PC-9 (cell line): Measurements from ENCODE around the gene FAM83D. TPM values are rescaled to one million over a fixed set of nuclear protein-coding genes. Genes with fewer than 3 reads are reported as not detected.
A peak's percentile ranks its signal among the peaks of the same experiment; 100 is the strongest.
"Not testable (repeated sequence)": the region's sequence is repeated elsewhere in the genome, so short reads cannot be mapped to it uniquely, and the experiment has no call there.

Experiments used
- BruUV-seq: library from RNA; stranded (reverse); fragments of 400-500 nt; replicated peaks from 2 replicates; lab custom pipeline; 2021; lab: Mats Ljungman, UMichigan
- CTCF ChIA-PET: fragments of 300-600 bp; sonication (Branson Sonifier 250); formaldehyde crosslinking; loops from one replicate; lab custom pipeline; 2022; ENCODE audit warnings: antibody characterized with exemption; lab: Charles Lee
- POLR2A ChIA-PET: fragments of 300-600 bp; sonication (Branson Sonifier 250); formaldehyde crosslinking; loops from one replicate; lab custom pipeline; 2022; ENCODE audit warnings: antibody characterized with exemption; ENCODE audit not compliant: unreplicated experiment; lab: Charles Lee
- DNase-seq, 2 experiments: peaks; one replicate each; pipeline versions ENCODE4 v3.0.0 to v3.0.0-alpha.2; 2015 to 2022; ENCODE audit warnings: mixed read lengths in 1 of 2
- H2AFZ ChIP-seq: fragments of 200-600 bp; sonication (generic); 2 replicates; pipeline ENCODE4 v1.8.1; 2017; ENCODE audit warnings: antibody characterized with exemption
- H3F3A ChIP-seq: fragments of 200-600 bp; sonication (generic); 2 replicates; pipeline ENCODE4 v1.8.1; 2017; ENCODE audit warnings: antibody characterized with exemption, mild to moderate bottlenecking, low read depth; ENCODE audit not compliant: insufficient read depth
- H3K27ac ChIP-seq: fragments of 200-600 bp; sonication (generic); 2 replicates; pipeline ENCODE4 v1.6.1; 2016; ENCODE audit warnings: mixed run types
- H3K27me3 ChIP-seq: fragments of 200-600 bp; sonication (generic); 2 replicates; pipeline ENCODE4 v1.6.1; 2016; ENCODE audit warnings: low read depth, mixed run types; ENCODE audit not compliant: insufficient read depth
- H3K36me3 ChIP-seq: fragments of 200-600 bp; sonication (generic); 2 replicates; pipeline ENCODE4 v1.6.1; 2016; ENCODE audit warnings: low read depth, mixed run types
- H3K4me1 ChIP-seq: fragments of 200-600 bp; sonication (generic); replicated peaks from 2 replicates; pipeline ENCODE4 v1.6.1; 2016; ENCODE audit warnings: mixed run types; ENCODE audit not compliant: insufficient read depth
- H3K4me2 ChIP-seq: fragments of 200-600 bp; sonication (generic); 2 replicates; pipeline ENCODE4 v1.6.1; 2017; ENCODE audit warnings: mixed run types
- H3K4me3 ChIP-seq: fragments of 200-600 bp; sonication (generic); 2 replicates; pipeline ENCODE4 v1.6.1; 2016; ENCODE audit warnings: mixed run types
- H3K79me2 ChIP-seq: fragments of 200-600 bp; sonication (generic); 2 replicates; pipeline ENCODE4 v1.6.1; 2017; ENCODE audit warnings: low read depth, mixed run types
- H3K9me2 ChIP-seq: fragments of 200-600 bp; sonication (generic); 2 replicates; pipeline ENCODE4 v1.8.1; 2017; ENCODE audit warnings: mild to moderate bottlenecking; ENCODE audit not compliant: insufficient read depth
- H3K9me3 ChIP-seq: fragments of 200-600 bp; sonication (generic); 2 replicates; pipeline ENCODE4 v1.8.1; 2016; ENCODE audit warnings: low read depth; ENCODE audit not compliant: insufficient read depth
- H4K20me1 ChIP-seq: fragments of 200-600 bp; sonication (generic); 2 replicates; pipeline ENCODE4 v1.8.1; 2017; ENCODE audit not compliant: insufficient read depth
- CTCF ChIP-seq: fragments of 200-600 bp; sonication (generic); conservative IDR thresholded peaks from 2 replicates; pipeline ENCODE4 v1.6.1; 2017; ENCODE audit warnings: mixed run types, antibody characterized with exemption, mild to moderate bottlenecking, moderate library complexity
- EZH2 ChIP-seq: fragments of 200-600 bp; sonication (generic); IDR thresholded peaks from 2 replicates; pipeline ENCODE4 v1.8.0; 2017; ENCODE audit warnings: antibody characterized with exemption, low read depth
- intact Hi-C: fragments of 100-400 bp; cut with micrococcal nuclease; formaldehyde crosslinking; loops from one replicate; pipeline ENCODE4 v1.10.0; 2022; ENCODE audit not compliant: unreplicated experiment
- total RNA-seq: library from RNA; stranded (reverse); gene quantifications from 2 replicates; pipeline ENCODE4 v1.2.3, GENCODE V29; 2021

Gene FAM83D
- total RNA-seq, 1 experiment from 2014 or later: 57.3 TPM

- no peak overlapping the region for H3K4me2 ChIP-seq
- no peak for DNase-seq
- POLR2A ChIA-PET: interaction anchor here (0.6 kb wide), 1 partner anchor 401 kb away, joined by 3 read pairs; no protein-coding TSS in a partner anchor
- no peak overlapping the region for H3K27ac ChIP-seq
- BruUV-seq: no TSS peak
- H3K4me3 ChIP-seq: no peak overlapping the region
- peaks cover 10% of the 10 kb centered on the region for H3K4me1 ChIP-seq
- no peaks in the 10 kb centered on the region for H3K9me3 ChIP-seq
- H3K79me2 ChIP-seq: peaks cover 8% of the 10 kb centered on the region
- no peaks in the 10 kb centered on the region; the same call in 1 of the 2 replicates for H3K36me3 ChIP-seq
- no peaks in the 10 kb centered on the region; the same call in 1 of the 2 replicates for H3F3A ChIP-seq
- no peak for TF ChIP-seq CTCF
- TF ChIP-seq EZH2: no peak
- H3K9me2 ChIP-seq: no peaks in the 10 kb centered on the region
- no peaks in the 10 kb centered on the region for H4K20me1 ChIP-seq
- intact Hi-C loops: no loop called here
- H3K27me3 ChIP-seq: no peaks in the 10 kb centered on the region
- CTCF ChIA-PET: no interaction called here
- no peak overlapping the region for H2AFZ ChIP-seq
These were observed 31.8 kb downstream of the FAM83D start for GRCh38 chr20:38957915-38958485.

- CTCF ChIA-PET, H3K27ac ChIP-seq, intact Hi-C loops, H2AFZ ChIP-seq, DNase-seq, H3K9me2 ChIP-seq, H3K9me3 ChIP-seq, H3K4me3 ChIP-seq, H3F3A ChIP-seq, POLR2A ChIA-PET, H3K27me3 ChIP-seq, H4K20me1 ChIP-seq, H3K4me2 ChIP-seq, H3K36me3 ChIP-seq, BruUV-seq: not testable (repeated sequence)
- H3K4me1 ChIP-seq: peaks cover 18% of the 10 kb centered on the region
- H3K79me2 ChIP-seq: peaks cover 29% of the 10 kb centered on the region
These were observed 34.0 kb downstream of the FAM83D start for GRCh38 chr20:38960187-38960687.

GRCh38 chr20:38961530-38962043 lies 35.4 kb downstream of the FAM83D start:
- BruUV-seq: TSS peak; percentile 89
- no peak for TF ChIP-seq EZH2
- no peak for TF ChIP-seq CTCF
- peak overlapping the region; percentile 31 for H3K27ac ChIP-seq
- CTCF ChIA-PET: interaction anchor here (0.6 to 1.4 kb wide), 4 partner anchors 35 to 180 kb away, joined by 3 to 7 read pairs (median 3); partner anchors contain the start of gene FAM83D
- intact Hi-C loops: loop anchor here (1.0 kb wide), 1 partner anchor 35 kb away; the partner anchor contains the start of gene FAM83D
- peak overlapping the region; percentile 81 for H3K4me2 ChIP-seq
- no peaks in the 10 kb centered on the region; the same call in 1 of the 2 replicates for H3F3A ChIP-seq
- POLR2A ChIA-PET: interaction anchor here (0.6 to 1.0 kb wide), 3 partner anchors 43 to 412 kb away, joined by 5 to 6 read pairs (median 5); no protein-coding TSS in a partner anchor
- peak overlapping the region; percentile 81 for H3K4me3 ChIP-seq
- H4K20me1 ChIP-seq: no peaks in the 10 kb centered on the region
- no peaks in the 10 kb centered on the region for H3K9me3 ChIP-seq
- no peak for DNase-seq
- no peaks in the 10 kb centered on the region for H3K9me2 ChIP-seq
- H3K4me1 ChIP-seq: peaks cover 18% of the 10 kb centered on the region
- peaks cover 30% of the 10 kb centered on the region for H3K79me2 ChIP-seq
- H3K36me3 ChIP-seq: no peaks in the 10 kb centered on the region
- no peaks in the 10 kb centered on the region for H3K27me3 ChIP-seq
- H2AFZ ChIP-seq: peak overlapping the region; percentile 97
